Measurements from ENCODE around the gene PIP5K1C.

PIP5K1C gene

GRCh38 chr19:3694361-3695123 is 5.7 kb downstream of the PIP5K1C start:
- no peak for DNase-seq (ENCODE audit: low spot score)

GRCh38 chr19:3693025-3693925 is 7.0 kb downstream of the PIP5K1C start:
- no peak for DNase-seq (ENCODE audit: low spot score)

- DNase-seq (ENCODE audit: low spot score) = peak; percentile 54
Observed at GRCh38 chr19:3692141-3693024, 7.9 kb downstream of the PIP5K1C start.

GRCh38 chr19:3691726-3692125 is 8.5 kb downstream of the PIP5K1C start:
- DNase-seq (ENCODE audit: low spot score) = no peak

- DNase-seq (ENCODE audit: low spot score) = no peak
Observed at GRCh38 chr19:3691372-3691716, 8.9 kb downstream of the PIP5K1C start.

- no peak for DNase-seq (ENCODE audit: low spot score)
Observed at GRCh38 chr19:3690551-3691371, 9.5 kb downstream of the PIP5K1C start.

- no peak for DNase-seq (ENCODE audit: low spot score)
Observed at GRCh38 chr19:3687774-3688706, 12.2 kb downstream of the PIP5K1C start.

GRCh38 chr19:3687393-3687773 is 12.9 kb downstream of the PIP5K1C start:
- DNase-seq (ENCODE audit: low spot score) = no peak

- no peak for DNase-seq (ENCODE audit: low spot score)
Observed at GRCh38 chr19:3684817-3685410, 15.4 kb downstream of the PIP5K1C start.

- DNase-seq (ENCODE audit: low spot score) = no peak
Observed at GRCh38 chr19:3684054-3684816, 16.0 kb downstream of the PIP5K1C start.

- no peak for DNase-seq (ENCODE audit: low spot score)
Observed at GRCh38 chr19:3683405-3684053, 16.7 kb downstream of the PIP5K1C start.

- no peak for DNase-seq (ENCODE audit: low spot score)
Observed at GRCh38 chr19:3682741-3683404, 17.4 kb downstream of the PIP5K1C start.

- DNase-seq (ENCODE audit: low spot score) = no peak
Observed at GRCh38 chr19:3682286-3682685, 18.0 kb downstream of the PIP5K1C start.

GRCh38 chr19:3680939-3681338 is 19.3 kb downstream of the PIP5K1C start:
- no peak for DNase-seq (ENCODE audit: low spot score)

- DNase-seq (ENCODE audit: low spot score) = no peak
Observed at GRCh38 chr19:3679581-3679980, 20.7 kb downstream of the PIP5K1C start.

- no peak for DNase-seq (ENCODE audit: low spot score)
Observed at GRCh38 chr19:3679138-3679537, 21.1 kb downstream of the PIP5K1C start.

- DNase-seq (ENCODE audit: low spot score) = no peak
Observed at GRCh38 chr19:3678188-3678587, 22.1 kb downstream of the PIP5K1C start.

Measured in GM03348 (cell line).